HG03060 (cell line): ENCODE data around the gene TRH.
"Not testable (repeated sequence)": the region's sequence is repeated elsewhere in the genome, so short reads cannot be mapped to it uniquely, and the experiment has no call there.

ENCODE experiments used
- ATAC-seq: cut with Tn5 transposase; IDR thresholded peaks from one replicate; pipeline ENCODE4 v1.9.1; 2021; ENCODE audit warnings: low read depth, moderate number of reproducible peaks; ENCODE audit not compliant: unreplicated experiment

Gene TRH

DNA sequence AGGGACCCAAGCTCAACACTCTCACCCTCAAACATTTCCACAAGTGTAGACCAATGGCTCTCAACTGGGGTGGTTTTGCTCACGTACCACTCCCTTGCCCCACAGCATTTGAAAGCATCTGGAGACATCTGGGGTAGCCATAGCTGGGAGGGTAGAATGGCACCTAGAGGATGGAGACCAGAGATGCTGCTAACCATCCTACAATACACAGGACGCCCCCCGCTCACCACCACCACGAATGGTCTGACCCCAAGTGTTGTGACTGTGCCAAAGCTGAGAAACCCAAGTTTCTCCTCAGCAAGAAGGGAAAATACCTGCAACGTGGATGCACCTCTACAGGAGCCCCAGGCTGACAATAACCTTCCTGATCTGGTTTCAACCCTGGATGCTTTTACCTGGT, 24.7 kb downstream of the TRH start:
- not testable (repeated sequence) for ATAC-seq

GRCh38 chr3:130002666-130003598, 28.4 kb downstream of the TRH start:
- ATAC-seq, result not testable (repeated sequence)

DNA sequence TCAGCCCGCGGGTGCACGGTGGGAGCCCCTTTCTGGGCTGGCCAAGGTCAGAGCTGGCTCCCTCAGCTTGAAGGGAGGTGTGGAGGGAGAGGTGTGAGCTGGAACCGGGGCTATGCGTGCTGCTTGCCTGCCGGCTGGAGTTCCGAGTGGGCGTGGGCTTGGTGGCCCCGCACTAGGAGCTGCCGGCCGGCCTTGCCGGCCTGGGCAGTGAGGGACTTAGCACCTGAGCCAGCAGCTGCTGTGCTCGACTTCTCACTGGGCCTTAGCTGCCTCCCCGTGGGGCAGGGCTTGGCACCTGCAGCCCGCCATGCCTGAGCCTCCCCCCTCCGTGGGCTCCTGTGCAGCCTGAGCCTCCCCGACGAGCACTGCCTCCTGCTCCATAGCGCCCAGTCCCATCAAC, 36.0 kb downstream of the TRH start:
- no peak for ATAC-seq

DNA sequence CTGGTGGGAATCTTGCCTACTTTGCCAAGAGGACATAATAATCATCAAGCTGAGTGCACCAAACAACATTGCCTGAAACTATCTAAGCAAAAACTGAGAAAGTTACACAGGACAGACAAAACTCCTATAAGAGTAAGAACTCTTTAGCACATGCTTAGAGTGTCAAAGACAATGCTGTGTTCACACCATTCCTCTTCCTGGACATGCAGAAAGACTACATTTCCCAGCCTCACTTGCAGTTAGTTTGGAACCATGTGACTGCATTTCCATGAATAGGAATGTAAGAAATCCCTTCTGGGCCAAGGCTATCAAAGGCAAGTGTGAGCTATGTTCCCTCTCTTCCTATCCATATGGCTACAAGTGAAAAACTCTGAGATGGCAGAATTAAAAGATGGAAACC, 37.6 kb downstream of the TRH start:
- not testable (repeated sequence) for ATAC-seq

- ATAC-seq, result not testable (repeated sequence)
These were observed 38.7 kb downstream of the TRH start for GRCh38 chr3:130013246-130013645.

DNA sequence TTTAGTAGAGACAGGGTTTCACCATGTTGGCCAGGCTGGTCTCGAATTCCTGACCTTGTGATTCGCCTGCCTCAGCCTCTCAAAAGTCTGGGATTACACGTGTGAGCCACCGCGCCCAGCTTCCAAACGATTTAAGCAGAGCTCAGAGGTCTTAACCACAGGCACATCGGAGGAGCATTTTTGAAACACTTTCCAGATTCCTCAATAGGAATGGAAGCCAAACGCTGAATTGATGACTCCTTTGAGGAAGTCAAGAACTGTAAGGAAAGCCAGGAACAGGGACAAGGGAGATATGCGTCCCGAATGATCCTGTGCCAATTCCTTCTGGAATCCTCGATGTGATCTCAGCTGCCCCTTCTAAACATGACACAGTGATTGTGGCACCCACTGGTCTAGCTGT, 40.0 kb downstream of the TRH start:
- no peak for ATAC-seq

GRCh38 chr3:130017661-130018060, 43.1 kb downstream of the TRH start:
- not testable (repeated sequence) for ATAC-seq

DNA sequence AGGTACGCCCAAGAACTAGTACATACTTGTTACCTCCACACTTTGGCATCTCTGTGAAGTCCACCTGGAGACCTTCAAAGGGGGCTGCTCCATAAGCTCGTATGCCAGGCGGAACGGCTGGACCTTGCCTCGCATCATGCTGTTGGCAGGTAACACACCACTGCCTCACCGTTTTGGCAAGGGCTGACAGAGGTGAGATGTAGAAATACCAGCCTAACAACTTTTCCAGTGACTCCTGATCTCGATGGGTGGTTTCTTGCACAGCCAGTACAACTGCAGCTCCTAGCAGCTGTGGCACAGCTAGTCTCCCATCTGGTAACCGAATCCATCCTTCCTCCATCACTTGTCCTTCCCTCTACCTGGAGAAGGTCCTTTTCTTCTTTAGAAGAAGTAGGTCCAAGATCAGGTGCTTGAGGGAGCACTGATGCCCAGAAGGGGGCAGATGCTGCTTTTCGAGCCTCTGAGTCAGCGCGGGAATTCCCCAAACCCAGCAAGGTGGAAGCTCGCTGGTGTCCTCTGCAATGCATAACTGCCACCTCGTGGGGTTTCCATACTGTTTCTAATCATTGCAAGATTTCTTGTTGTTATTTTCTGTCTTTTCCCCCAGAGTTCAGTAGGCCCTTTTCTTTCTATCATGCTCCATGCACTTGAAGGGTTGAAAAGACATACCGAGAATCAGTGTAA, 51.8 kb downstream of the TRH start:
- not testable (repeated sequence) for ATAC-seq

GRCh38 chr3:130027437-130027836, 52.9 kb downstream of the TRH start:
- not testable (repeated sequence) for ATAC-seq
